Measurements from ENCODE around the gene PYCARD. TPM values are rescaled to one million over a fixed set of nuclear protein-coding genes. Genes with fewer than 3 reads are reported as not detected.

The PYCARD gene
- total RNA-seq, 1 donor from 2014 or later: 38.6 TPM

DNA sequence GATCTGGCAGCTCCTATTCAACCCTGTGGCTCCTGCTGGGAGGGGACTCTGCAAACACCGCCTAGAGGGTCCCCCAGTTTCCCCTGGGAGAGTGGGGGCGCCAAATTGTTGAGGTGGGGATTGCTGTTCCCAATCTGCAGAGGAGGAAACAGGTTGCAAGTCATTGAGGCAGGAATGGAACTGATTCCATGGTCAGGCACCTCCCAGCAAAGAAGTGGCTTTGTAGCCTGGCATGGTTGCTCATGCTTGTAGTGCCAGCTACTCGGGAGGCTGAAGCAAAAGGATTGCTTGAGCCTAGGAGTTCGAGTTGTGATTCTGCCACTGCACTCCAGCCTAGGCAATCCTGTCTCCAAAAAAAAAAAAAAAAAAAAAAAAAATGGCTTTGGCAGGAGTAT, 14.6 kb upstream of the PYCARD start:
- no peak for TF ChIP-seq CTCF (IDR thresholded peaks at IDR 0.05; ENCODE audit: insufficient read depth, low read length, poor library complexity, severe bottlenecking)
- Histone ChIP-seq H3K36me3 (ENCODE audit: control insufficient read depth, insufficient read depth, low read length) (no peaks in the 10 kb centered on the region), H3K27me3 (ENCODE audit: control insufficient read depth, insufficient read depth, low read length) (peaks cover 61% of the 10 kb centered on the region), H3K4me3 (ENCODE audit: low read depth, low read length) (no peak overlapping the region)
- no peak for DNase-seq (ENCODE audit: low read depth)

DNA sequence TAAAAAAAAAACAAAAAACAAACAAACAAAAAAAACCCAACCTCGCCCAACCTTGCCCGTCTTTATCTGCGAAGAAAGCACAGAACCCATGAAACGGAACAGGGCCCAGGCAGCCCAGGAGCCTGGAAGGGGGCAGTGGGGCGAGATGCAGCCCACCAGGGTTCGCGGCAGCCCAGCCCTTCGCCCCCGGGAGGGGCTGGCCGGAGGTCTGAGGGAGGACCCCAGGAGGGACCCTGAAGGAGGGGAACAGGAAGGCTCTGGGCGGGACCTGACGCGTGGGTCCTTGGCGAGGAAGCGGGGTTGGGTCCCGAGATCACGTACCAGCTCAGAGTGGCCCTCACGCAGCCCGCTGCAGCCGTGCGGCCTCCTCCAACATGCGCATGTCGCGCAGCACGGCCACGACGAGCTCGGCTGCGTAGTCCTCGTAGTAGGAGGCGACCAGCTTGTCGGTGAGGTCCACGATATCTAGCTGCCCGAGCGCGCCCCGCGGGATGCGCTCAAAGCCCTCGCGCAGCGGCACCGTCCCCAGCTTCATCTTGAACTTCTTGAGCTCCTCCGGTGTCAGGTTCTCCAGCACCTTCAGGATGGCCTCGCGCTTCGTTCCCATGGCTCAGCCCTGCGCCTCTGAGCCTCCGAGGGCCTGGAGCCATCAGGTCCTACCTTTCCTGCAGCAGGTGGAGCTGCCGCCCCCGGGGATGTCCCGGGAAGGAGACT, 14.0 kb upstream of the PYCARD start, which contains the start of gene PYDC1:
TSS of gene PYDC1 (minus strand) at position 714 of the 714 bp plus-strand sequence. CDS start at position 607, 107 bp downstream.
- no peak for TF ChIP-seq CTCF (IDR thresholded peaks at IDR 0.05; ENCODE audit: insufficient read depth, low read length, poor library complexity, severe bottlenecking)
- DNase-seq (ENCODE audit: low read depth): no peak
- H3K4me3 ChIP-seq (ENCODE audit: low read depth, low read length): no peak within 1 kb of the TSS
- peaks cover 61% of the 10 kb centered on the region for H3K27me3 ChIP-seq (ENCODE audit: control insufficient read depth, insufficient read depth, low read length)
- H3K36me3 ChIP-seq (ENCODE audit: control insufficient read depth, insufficient read depth, low read length): no peaks in the 10 kb centered on the region

GRCh38 chr16:31215287-31216162, 13.0 kb upstream of the PYCARD start:
- peaks cover 58% of the 10 kb centered on the region for H3K27me3 ChIP-seq (ENCODE audit: control insufficient read depth, insufficient read depth, low read length)
- H3K36me3 ChIP-seq (ENCODE audit: control insufficient read depth, insufficient read depth, low read length): no peaks in the 10 kb centered on the region
- TF ChIP-seq CTCF (IDR thresholded peaks at IDR 0.05; ENCODE audit: insufficient read depth, low read length, poor library complexity, severe bottlenecking): no peak
- H3K4me3 ChIP-seq (ENCODE audit: low read depth, low read length): peak overlapping the region; percentile 29
- DNase-seq (ENCODE audit: low read depth): no peak

GRCh38 chr16:31214708-31215286, 12.2 kb upstream of the PYCARD start:
- Histone ChIP-seq H3K27me3 (ENCODE audit: control insufficient read depth, insufficient read depth, low read length) (peaks cover 59% of the 10 kb centered on the region), H3K36me3 (ENCODE audit: control insufficient read depth, insufficient read depth, low read length) (no peaks in the 10 kb centered on the region), H3K4me3 (ENCODE audit: low read depth, low read length) (no peak overlapping the region)
- no peak for DNase-seq (ENCODE audit: low read depth)
- no peak for TF ChIP-seq CTCF (IDR thresholded peaks at IDR 0.05; ENCODE audit: insufficient read depth, low read length, poor library complexity, severe bottlenecking)

DNA sequence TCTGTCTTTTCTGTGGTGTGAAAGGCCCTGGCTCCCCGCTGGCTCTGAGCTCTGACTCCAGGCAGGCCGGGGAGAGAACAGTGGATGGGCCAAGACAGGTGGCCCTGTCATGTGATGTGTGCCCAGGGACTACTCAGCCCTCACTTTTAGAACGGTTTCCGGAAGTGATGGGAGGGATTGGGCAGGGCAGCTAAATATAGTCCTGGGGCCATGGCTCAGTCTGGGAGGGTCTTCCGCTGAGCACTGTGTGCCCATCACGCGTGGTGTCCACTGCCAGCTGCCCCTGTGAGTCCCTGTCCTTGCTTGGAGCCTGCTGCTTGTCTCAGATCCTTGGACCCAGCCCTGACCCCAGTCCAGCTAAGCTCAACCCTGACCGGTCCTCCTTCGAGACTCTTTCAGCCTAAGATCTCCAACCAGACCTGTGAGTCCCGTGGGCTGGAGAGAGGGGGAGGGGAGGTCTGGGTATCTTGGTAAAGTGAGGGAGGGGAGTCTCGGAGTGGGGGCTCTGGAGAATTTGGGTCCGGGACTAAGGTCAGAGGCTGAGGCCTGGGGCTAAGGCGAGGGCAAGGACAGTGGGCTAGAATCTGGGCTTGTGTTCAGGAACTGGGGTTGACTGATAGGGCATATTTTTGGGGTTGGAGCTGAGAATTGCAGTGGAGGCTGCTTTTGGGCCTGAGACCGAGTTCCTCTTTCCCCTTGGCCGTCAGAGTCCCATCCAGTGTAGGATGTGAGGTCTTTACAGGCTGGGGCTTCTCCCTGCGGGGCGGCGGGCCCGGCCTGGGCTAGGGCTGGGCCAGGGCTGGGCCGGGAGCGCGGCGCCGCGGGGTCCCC, 11.5 kb upstream of the PYCARD start, which contains the start of gene TRIM72:
TSS of gene TRIM72 (plus strand) at position 243 of the 831 bp plus-strand sequence. CDS start 620 bp downstream, outside the sequence.
- no peak for TF ChIP-seq CTCF (IDR thresholded peaks at IDR 0.05; ENCODE audit: insufficient read depth, low read length, poor library complexity, severe bottlenecking)
- H3K36me3 ChIP-seq (ENCODE audit: control insufficient read depth, insufficient read depth, low read length): no peaks in the 10 kb centered on the region
- no peak within 1 kb of the TSS for H3K4me3 ChIP-seq (ENCODE audit: low read depth, low read length)
- H3K27me3 ChIP-seq (ENCODE audit: control insufficient read depth, insufficient read depth, low read length): peaks cover 57% of the 10 kb centered on the region
- DNase-seq (ENCODE audit: low read depth): no peak

All from kidney epithelial cell (primary cell).